ENCODE data around the gene PEAR1. TPM values are rescaled to one million over a fixed set of nuclear protein-coding genes. Genes with fewer than 3 reads are reported as not detected.

Gene PEAR1
- total and polyA plus RNA-seq, 2 of the 8 experiments (the other 6 are each of a cell fraction or from before 2014, with no cell fraction given), result 0.63 to 0.71 TPM

DNA sequence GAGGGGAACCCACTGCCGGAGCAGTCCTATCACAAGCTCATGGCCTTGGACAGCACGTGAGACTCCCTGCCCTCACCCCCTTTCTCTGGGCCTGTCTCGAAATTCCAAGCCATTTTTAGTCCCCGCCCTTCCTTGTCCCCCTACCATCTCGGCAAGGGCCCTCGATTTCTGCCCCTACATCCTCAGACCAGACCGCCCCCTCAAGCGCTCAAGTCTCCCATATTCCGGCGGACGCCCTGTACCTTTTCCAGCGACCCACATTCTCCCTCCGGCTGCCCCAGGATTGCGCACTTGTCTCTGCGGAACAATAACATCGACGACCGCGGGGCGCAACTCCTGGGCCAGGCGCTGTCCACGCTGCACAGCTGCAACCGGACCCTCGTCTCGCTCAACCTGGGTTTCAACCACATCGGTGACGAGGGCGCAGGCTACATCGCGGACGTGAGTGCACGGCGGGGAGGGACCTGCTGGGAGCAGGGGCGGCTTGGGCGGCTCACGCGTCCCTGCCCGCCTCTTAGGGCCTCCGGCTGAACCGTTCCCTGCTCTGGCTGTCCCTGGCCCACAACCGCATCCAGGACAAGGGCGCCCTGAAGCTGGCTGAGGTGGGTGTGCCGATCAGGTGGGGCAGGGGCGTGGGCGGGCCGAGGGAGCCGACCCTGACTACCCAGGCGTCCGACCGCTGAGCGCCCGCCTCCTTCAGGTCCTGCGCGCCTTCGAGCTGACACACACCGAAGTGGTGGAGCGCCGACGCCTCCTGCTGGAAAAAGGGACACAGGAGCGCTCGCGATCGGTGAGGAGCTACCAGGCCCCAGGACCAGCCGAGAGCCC, 33.9 kb downstream of the PEAR1 start:
- Histone ChIP-seq H3K4me1 (replicated peaks in 1 of 4; ENCODE audit: control insufficient read depth in 3 of 4, insufficient read depth in 4 of 4, low read length in 3 of 4) (peaks cover 3 to 21% (median 9%) of the 10 kb centered on the region in 4 experiments; a peak in 6 of 7 replicates), H3K27me3 (replicated peaks in 1 of 4; ENCODE audit: control insufficient read depth in 3 of 4, extremely low read depth in 1 of 4, insufficient read depth in 3 of 4, low read length in 3 of 4) (peaks cover 51 to 71% (median 69%) of the 10 kb centered on the region in 4 experiments), H3K23ac (ENCODE audit: insufficient read length) (no peak overlapping the region), H3K4me2 (ENCODE audit: insufficient read depth in 1 of 2, low read depth in 2 of 2, low read length in 2 of 2) (peak overlapping the region; percentile 72 to 96), H3K4ac (replicated peaks; ENCODE audit: insufficient read length, low read depth, low read length) (no peak overlapping the region), H4K8ac (ENCODE audit: extremely low read depth, insufficient read depth, low read length) (peak overlapping the region; percentile 64), H3K36me3 (ENCODE audit: control insufficient read depth in 2 of 4, insufficient read depth in 4 of 4, low read length in 3 of 4) (no peaks in the 10 kb centered on the region), H3K27ac (ENCODE audit: low read depth, low read length) (no peak overlapping the region), H2BK120ac (replicated peaks; ENCODE audit: low read depth, low read length) (no peak overlapping the region), H2BK20ac (ENCODE audit: low read length) (no peak overlapping the region), H3K9me3 (ENCODE audit: insufficient read depth in 2 of 2, low read depth in 1 of 2, low read length in 1 of 2) (no peaks in the 10 kb centered on the region), H3K79me2 (ENCODE audit: control insufficient read depth in 1 of 2, insufficient read depth in 2 of 2, low read length in 2 of 2) (no peaks in the 10 kb centered on the region), H3K14ac (ENCODE audit: insufficient read length) (no peak overlapping the region), H3K23me2 (ENCODE audit: low read depth, low read length) (peaks cover 8% of the 10 kb centered on the region; the same call in 1 of the 2 replicates), H4K91ac (replicated peaks; ENCODE audit: insufficient read length, low read length) (no peak overlapping the region), H2AK5ac (ENCODE audit: low read depth, low read length) (no peak overlapping the region), H2BK15ac (ENCODE audit: low read length) (peak overlapping the region; percentile 88; the same call in 1 of the 2 replicates), H3K56ac (replicated peaks; ENCODE audit: insufficient read length, low read depth, low read length) (peak overlapping the region; percentile 17), H2BK12ac (ENCODE audit: low read depth, low read length) (peak overlapping the region; percentile 60; the same call in 1 of the 2 replicates), H3K4me3 (ENCODE audit: extremely low read depth in 1 of 4, insufficient read depth in 2 of 4, low read depth in 3 of 4, low read length in 4 of 4) (peak overlapping the region; percentile 36 to 70 (median 62)), H3K9ac (replicated peaks in 1 of 4; ENCODE audit: extremely low read depth in 1 of 4, low read depth in 3 of 4, low read length in 3 of 4) (no peak overlapping the region), H2BK5ac (ENCODE audit: low read depth, low read length) (no peak overlapping the region), H4K5ac (ENCODE audit: insufficient read length, low read depth, low read length) (no peak overlapping the region), H4K20me1 (replicated peaks in 1 of 2; ENCODE audit: control insufficient read depth in 1 of 2, insufficient read depth in 2 of 2, low read length in 2 of 2) (peaks cover 2 to 17% of the 10 kb centered on the region in 2 experiments), H3K79me1 (ENCODE audit: low read depth, low read length) (no peaks in the 10 kb centered on the region), H3K18ac (ENCODE audit: extremely low read depth, low read length) (no peak overlapping the region; the same call in 1 of the 2 replicates), H2AFZ (ENCODE audit: low read length) (peak overlapping the region; percentile 73; the same call in 1 of the 2 replicates)
- POLR2A ChIA-PET (ENCODE audit: partially characterized antibody), result interaction anchor here (0.7 to 3.0 kb wide), 10 partner anchors 11 to 220 kb away, joined by 3 to 10 read pairs (median 3); partner anchors contain the start of genes INSRR and PEAR1
- DNase-seq (ENCODE audit: low read depth in 1 of 2, low spot score in 2 of 2), result peak in 1 of 2 experiments; percentile 90
- CTCF ChIA-PET (ENCODE audit: partially characterized antibody), result interaction anchor here (0.7 to 11.8 kb wide), 35 partner anchors 9 to 284 kb away, joined by 3 to 287 read pairs (median 3); partner anchors contain the start of genes CRABP2, INSRR, ISG20L2 and METTL25B
- FAIRE-seq, result no peak
- 6% methylated on average over 53 of the region's 64 CpGs; no CpG with 5 or more reads in 1 of the 2 experiments for WGBS, 2 experiments (ENCODE audit: extremely low coverage in 1 of 2, insufficient coverage in 1 of 2, insufficient read length in 1 of 2, insufficient replicate concordance in 2 of 2, low coverage in 1 of 2, low lambda C conversion rate in 2 of 2, missing lambda C conversion rate in 1 of 2)
- TF ChIP-seq CBX8 (IDR thresholded peaks at IDR 0.05; ENCODE audit: borderline replicate concordance, low read depth, low read length), result no peak
- 0 out of 4 replicates have a peak, but pooled peaks of 1 of the 2 experiments have one; percentile 58 for TF ChIP-seq HDAC2 (IDR thresholded peaks at IDR 0.05; ENCODE audit: borderline replicate concordance in 1 of 2, low read depth in 2 of 2, low read length in 2 of 2)
- no peak for TF ChIP-seq SP4 (IDR thresholded peaks at IDR 0.05; ENCODE audit: low read length)
- peak; percentile 88 to 93 for TF ChIP-seq RAD21 (IDR thresholded peaks at IDR 0.05 in 1 of 2, conservative IDR thresholded peaks at IDR 0.05 in 1 of 2; ENCODE audit: low read depth in 2 of 2, low read length in 2 of 2)
- peak; percentile 19; the same call in 1 of the 2 replicates for TF ChIP-seq CREB1 (IDR thresholded peaks at IDR 0.05)
- TF ChIP-seq, protein P1, sequence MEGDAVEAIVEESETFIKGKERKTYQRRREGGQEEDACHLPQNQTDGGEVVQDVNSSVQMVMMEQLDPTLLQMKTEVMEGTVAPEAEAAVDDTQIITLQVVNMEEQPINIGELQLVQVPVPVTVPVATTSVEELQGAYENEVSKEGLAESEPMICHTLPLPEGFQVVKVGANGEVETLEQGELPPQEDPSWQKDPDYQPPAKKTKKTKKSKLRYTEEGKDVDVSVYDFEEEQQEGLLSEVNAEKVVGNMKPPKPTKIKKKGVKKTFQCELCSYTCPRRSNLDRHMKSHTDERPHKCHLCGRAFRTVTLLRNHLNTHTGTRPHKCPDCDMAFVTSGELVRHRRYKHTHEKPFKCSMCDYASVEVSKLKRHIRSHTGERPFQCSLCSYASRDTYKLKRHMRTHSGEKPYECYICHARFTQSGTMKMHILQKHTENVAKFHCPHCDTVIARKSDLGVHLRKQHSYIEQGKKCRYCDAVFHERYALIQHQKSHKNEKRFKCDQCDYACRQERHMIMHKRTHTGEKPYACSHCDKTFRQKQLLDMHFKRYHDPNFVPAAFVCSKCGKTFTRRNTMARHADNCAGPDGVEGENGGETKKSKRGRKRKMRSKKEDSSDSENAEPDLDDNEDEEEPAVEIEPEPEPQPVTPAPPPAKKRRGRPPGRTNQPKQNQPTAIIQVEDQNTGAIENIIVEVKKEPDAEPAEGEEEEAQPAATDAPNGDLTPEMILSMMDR (IDR thresholded peaks at IDR 0.05; ENCODE audit: control extremely low read depth in 1 of 3, insufficient read depth in 1 of 3, low read depth in 1 of 3, low read length in 3 of 3), result peak; percentile 90 to 92 (median 92)
- TF ChIP-seq JUN (IDR thresholded peaks at IDR 0.05; ENCODE audit: low read depth, low read length), result no peak
- TF ChIP-seq SIRT6 (IDR thresholded peaks at IDR 0.05; ENCODE audit: low read length), result no peak
